ENCODE results near the gene GPC6. TPM values are rescaled to one million over a fixed set of nuclear protein-coding genes. Genes with fewer than 3 reads are reported as not detected.

Gene GPC6
- total and polyA plus RNA-seq, 2 donors (not counting 1 experiment from before 2014, with no cell fraction given) = not detected

DNA sequence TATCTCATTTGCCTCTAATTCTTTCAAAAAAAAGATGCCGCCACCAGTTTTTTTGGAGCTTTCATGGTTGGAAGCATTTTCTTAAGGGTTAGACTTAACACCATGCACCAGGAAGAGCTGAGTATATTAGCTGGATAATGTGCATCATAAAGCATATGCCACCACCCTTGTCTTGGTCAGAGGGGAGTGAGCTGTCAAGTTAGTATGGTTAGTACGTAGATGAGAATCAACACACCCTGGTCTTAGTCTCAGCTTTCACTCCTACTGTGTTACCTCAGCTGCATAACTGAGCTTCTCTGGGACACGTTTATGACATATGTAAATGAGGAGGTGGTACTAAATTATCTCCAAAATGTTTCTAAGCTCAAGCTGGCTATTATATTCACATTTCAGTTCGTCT is 837.2 kb downstream of the GPC6 start:
- Histone ChIP-seq H3K9me3 (ENCODE audit: control extremely low read depth in 1 of 3, control insufficient read depth in 2 of 3, insufficient read depth in 1 of 3, low read length in 2 of 3) (no peaks in the 10 kb centered on the region), H3K36me3 (replicated peaks in 1 of 2; ENCODE audit: control extremely low read depth in 1 of 2, control insufficient read depth in 1 of 2, extremely low read depth in 1 of 2, insufficient read depth in 2 of 2, low read length in 1 of 2) (no peaks in the 10 kb centered on the region), H2AFZ (ENCODE audit: insufficient read depth, low read depth, low read length, poor library complexity, severe bottlenecking) (no peak overlapping the region), H4K20me1 (ENCODE audit: control insufficient read depth, insufficient read depth, low read length, poor library complexity, severe bottlenecking) (no peaks in the 10 kb centered on the region), H3K27me3 (replicated peaks in 1 of 4; ENCODE audit: control extremely low read depth in 1 of 4, control insufficient read depth in 3 of 4, insufficient read depth in 4 of 4, low read length in 3 of 4) (peaks cover 0 to 3% (median 0%) of the 10 kb centered on the region in 4 experiments), H3K27ac (ENCODE audit: low read length in 2 of 2) (no peak overlapping the region), H3K4me2 (replicated peaks; ENCODE audit: low read depth, low read length, poor library complexity, severe bottlenecking) (no peak overlapping the region), H3K4me3 (ENCODE audit: control extremely low read depth in 1 of 5, extremely low read depth in 1 of 5, insufficient read depth in 1 of 5, low read depth in 2 of 5, low read length in 4 of 5) (no peak overlapping the region), H3K9ac (ENCODE audit: low read length) (no peak overlapping the region), H3K79me2 (ENCODE audit: control insufficient read depth, insufficient read depth, low read length) (no peaks in the 10 kb centered on the region), H3K4me1 (ENCODE audit: control insufficient read depth in 2 of 2, insufficient read depth in 2 of 2, low read length in 2 of 2) (no peaks in the 10 kb centered on the region)
- whole genome bisulfite sequencing (ENCODE audit: insufficient coverage) = no CpG with 5 or more reads among the region's 4 CpGs
- Mint-ChIP-seq H3K9me3 (ENCODE audit: insufficient read depth) (no peaks in the 10 kb centered on the region), H3K27me3 (no peaks in the 10 kb centered on the region), H3K4me3 (no peak overlapping the region), H3K27ac (no peak overlapping the region), H3K4me1 (no peaks in the 10 kb centered on the region)
- no peak for ATAC-seq (ENCODE audit: low read depth)
- ChIA-PET CTCF (no interaction called here), POLR2A (no interaction called here)
- no peak for DNase-seq
- intact Hi-C loops (cut with micrococcal nuclease) = no loop called here
- TF ChIP-seq CTCF (IDR thresholded peaks at IDR 0.05) = no peak

DNA sequence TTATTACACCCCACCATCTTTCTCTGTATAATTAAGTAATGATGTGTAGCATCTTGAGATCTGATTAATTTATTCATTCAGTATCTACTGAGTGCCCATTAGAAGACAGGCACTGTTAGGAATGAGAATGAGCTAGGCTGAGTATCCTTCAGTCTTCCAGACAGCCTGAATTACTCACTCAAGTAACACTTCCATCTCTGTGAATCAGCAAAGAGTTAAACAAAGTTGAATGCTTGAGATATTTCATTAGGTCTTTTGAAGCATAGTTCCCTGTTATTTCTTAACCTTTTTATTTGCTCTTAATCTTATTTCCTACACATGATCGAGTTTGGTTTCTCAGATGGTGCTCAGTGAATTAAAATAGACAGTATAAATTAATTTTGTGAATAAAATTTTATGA is 839.1 kb downstream of the GPC6 start:
- POLR2A ChIA-PET = no interaction called here
- intact Hi-C loops (cut with micrococcal nuclease) = no loop called here
- no peak overlapping the region for H3K4me3 ChIP-seq (ENCODE audit: control extremely low read depth in 1 of 5, extremely low read depth in 1 of 5, insufficient read depth in 1 of 5, low read depth in 2 of 5, low read length in 4 of 5)
- no CpG with 5 or more reads among the region's 1 CpG for WGBS (ENCODE audit: insufficient coverage)
- H3K4me2 ChIP-seq (replicated peaks; ENCODE audit: low read depth, low read length, poor library complexity, severe bottlenecking) = no peak overlapping the region
- H3K36me3 ChIP-seq (replicated peaks in 1 of 2; ENCODE audit: control extremely low read depth in 1 of 2, control insufficient read depth in 1 of 2, extremely low read depth in 1 of 2, insufficient read depth in 2 of 2, low read length in 1 of 2) = no peaks in the 10 kb centered on the region
- Mint-ChIP-seq H3K9me3 (ENCODE audit: insufficient read depth) (no peaks in the 10 kb centered on the region), H3K4me3 (no peak overlapping the region), H3K27me3 (no peaks in the 10 kb centered on the region), H3K27ac (no peak overlapping the region), H3K4me1 (no peaks in the 10 kb centered on the region)
- DNase-seq (no peak), ATAC-seq (ENCODE audit: low read depth) (no peak)
- no peak overlapping the region for H2AFZ ChIP-seq (ENCODE audit: insufficient read depth, low read depth, low read length, poor library complexity, severe bottlenecking)
- no peak overlapping the region for H3K27ac ChIP-seq (ENCODE audit: low read length in 2 of 2)
- no peak overlapping the region for H3K9ac ChIP-seq (ENCODE audit: low read length)
- H3K79me2 ChIP-seq (ENCODE audit: control insufficient read depth, insufficient read depth, low read length) = no peaks in the 10 kb centered on the region
- H3K4me1 ChIP-seq (ENCODE audit: control insufficient read depth in 2 of 2, insufficient read depth in 2 of 2, low read length in 2 of 2) = no peaks in the 10 kb centered on the region
- CTCF ChIA-PET = no interaction called here
- no peaks in the 10 kb centered on the region for H4K20me1 ChIP-seq (ENCODE audit: control insufficient read depth, insufficient read depth, low read length, poor library complexity, severe bottlenecking)
- TF ChIP-seq EZH2 (IDR thresholded peaks at IDR 0.05; ENCODE audit: borderline replicate concordance, insufficient read depth, low read depth, low read length, poor library complexity, severe bottlenecking) (no peak), CTCF (IDR thresholded peaks at IDR 0.05) (no peak)
- H3K9me3 ChIP-seq (ENCODE audit: control extremely low read depth in 1 of 3, control insufficient read depth in 2 of 3, insufficient read depth in 1 of 3, low read length in 2 of 3) = no peaks in the 10 kb centered on the region
- peaks cover 0 to 3% (median 0%) of the 10 kb centered on the region in 4 experiments for H3K27me3 ChIP-seq (replicated peaks in 1 of 4; ENCODE audit: control extremely low read depth in 1 of 4, control insufficient read depth in 3 of 4, insufficient read depth in 4 of 4, low read length in 3 of 4)

Measured in B cell (primary cell).